Activated T-helper 17 cell treated with anti-CD3 and anti-CD28 coated beads, Interleukin-2, amount 50 U/mL, for 72 hours (primary cell): Measurements from ENCODE around the gene FAM149B1. TPM values are rescaled to one million over a fixed set of nuclear protein-coding genes. Genes with fewer than 3 reads are reported as not detected.
A peak's percentile ranks its signal among the peaks of the same experiment; 100 is the strongest.
"Not testable (repeated sequence)": the region's sequence is repeated elsewhere in the genome, so short reads cannot be mapped to it uniquely, and the experiment has no call there.

Source experiments
- ATAC-seq: fragments of 150-1000 bp; cut with Tn5 transposase; replicated peaks from 2 replicates; pipeline ENCODE4 v1.10.0; 2021; ENCODE audit warnings: mild to moderate bottlenecking, moderate library complexity
- H3K27ac Mint-ChIP-seq: one replicate; pipeline ENCODE4 v1.8.0; 2022; ENCODE audit warnings: mixed read lengths
- H3K27me3 Mint-ChIP-seq: one replicate; pipeline ENCODE4 v1.8.0; 2022; ENCODE audit warnings: mixed read lengths
- H3K36me3 Mint-ChIP-seq: one replicate; pipeline ENCODE4 v1.8.0; 2022; ENCODE audit warnings: low read depth, mild to moderate bottlenecking, mixed read lengths
- H3K4me1 Mint-ChIP-seq: one replicate; pipeline ENCODE4 v1.8.0; 2022; ENCODE audit warnings: mixed read lengths
- H3K4me3 Mint-ChIP-seq: one replicate; pipeline ENCODE4 v1.8.0; 2022; ENCODE audit warnings: mild to moderate bottlenecking, mixed read lengths
- H3K9me3 Mint-ChIP-seq: one replicate; pipeline ENCODE4 v1.8.0; 2022; ENCODE audit warnings: mixed read lengths
- total RNA-seq, 2 donors: library from RNA; stranded (reverse); gene quantifications; one replicate each; pipeline ENCODE4 v1.2.3, GENCODE V29; 2022

Gene FAM149B1
- total RNA-seq = 10 to 100 TPM; 12.6 to 20.8 TPM

GRCh38 chr10:73167783-73168464 is at the start of gene FAM149B1, which contains the start of gene ECD:
Gene FAM149B1, plus strand, starts transcription at chr10:73168119. Its CDS starts 221 bp downstream, at chr10:73168340.
Gene ECD, minus strand, starts transcription at chr10:73168008. Its CDS starts 4,071 bp downstream, at chr10:73163937.
- H3K27ac Mint-ChIP-seq = peak within 1 kb of the TSS; percentile 99
- peaks cover 28% of the 10 kb centered on the region for H3K4me1 Mint-ChIP-seq
- peaks cover 46% of the 10 kb centered on the region for H3K36me3 Mint-ChIP-seq
- H3K9me3 Mint-ChIP-seq = no peaks in the 10 kb centered on the region
- H3K27me3 Mint-ChIP-seq = no peaks in the 10 kb centered on the region
- peak; percentile 95 for ATAC-seq
- peak within 1 kb of the TSS; percentile 98 for H3K4me3 Mint-ChIP-seq

- ATAC-seq = no peak
- Mint-ChIP-seq H3K27me3 (no peaks in the 10 kb centered on the region), H3K27ac (no peak overlapping the region), H3K36me3 (peaks cover 18% of the 10 kb centered on the region), H3K9me3 (no peaks in the 10 kb centered on the region), H3K4me1 (no peaks in the 10 kb centered on the region), H3K4me3 (no peak overlapping the region)
These were observed 48.5 kb upstream of the FAM149B1 start for GRCh38 chr10:73119457-73119856.

- no peak for ATAC-seq
- no peak overlapping the region for H3K27ac Mint-ChIP-seq
- no peaks in the 10 kb centered on the region for H3K27me3 Mint-ChIP-seq
- H3K36me3 Mint-ChIP-seq = peaks cover 23% of the 10 kb centered on the region
- no peaks in the 10 kb centered on the region for H3K4me1 Mint-ChIP-seq
- H3K9me3 Mint-ChIP-seq = no peaks in the 10 kb centered on the region
- H3K4me3 Mint-ChIP-seq = no peak overlapping the region
These were observed 48.0 kb upstream of the FAM149B1 start for GRCh38 chr10:73119952-73120351.

- H3K9me3 Mint-ChIP-seq = no peaks in the 10 kb centered on the region
- H3K27me3 Mint-ChIP-seq = no peaks in the 10 kb centered on the region
- no peak overlapping the region for H3K27ac Mint-ChIP-seq
- no peak overlapping the region for H3K4me3 Mint-ChIP-seq
- H3K36me3 Mint-ChIP-seq = peaks cover 66% of the 10 kb centered on the region
- no peaks in the 10 kb centered on the region for H3K4me1 Mint-ChIP-seq
- no peak for ATAC-seq
These were observed 41.6 kb upstream of the FAM149B1 start for GRCh38 chr10:73126343-73126742.

GRCh38 chr10:73131301-73131700 is 36.6 kb upstream of the FAM149B1 start:
- Mint-ChIP-seq H3K4me1 (no peaks in the 10 kb centered on the region), H3K36me3 (peaks cover 93% of the 10 kb centered on the region), H3K27ac (peak overlapping the region; percentile 32), H3K9me3 (no peaks in the 10 kb centered on the region), H3K4me3 (no peak overlapping the region), H3K27me3 (no peaks in the 10 kb centered on the region)
- ATAC-seq = no peak

GRCh38 chr10:73131913-73132686 is 35.8 kb upstream of the FAM149B1 start:
- H3K27ac Mint-ChIP-seq = peak overlapping the region; percentile 32
- ATAC-seq = no peak
- H3K27me3 Mint-ChIP-seq = no peaks in the 10 kb centered on the region
- H3K9me3 Mint-ChIP-seq = no peaks in the 10 kb centered on the region
- no peaks in the 10 kb centered on the region for H3K4me1 Mint-ChIP-seq
- H3K4me3 Mint-ChIP-seq = no peak overlapping the region
- H3K36me3 Mint-ChIP-seq = peaks cover 94% of the 10 kb centered on the region

GRCh38 chr10:73134727-73135126 is 33.2 kb upstream of the FAM149B1 start:
- no peak overlapping the region for H3K4me3 Mint-ChIP-seq
- H3K36me3 Mint-ChIP-seq = peaks cover 97% of the 10 kb centered on the region
- peak overlapping the region; percentile 38 for H3K27ac Mint-ChIP-seq
- no peak for ATAC-seq
- no peaks in the 10 kb centered on the region for H3K27me3 Mint-ChIP-seq
- no peaks in the 10 kb centered on the region for H3K9me3 Mint-ChIP-seq
- no peaks in the 10 kb centered on the region for H3K4me1 Mint-ChIP-seq

GRCh38 chr10:73136627-73137026 is 31.3 kb upstream of the FAM149B1 start:
- H3K27ac Mint-ChIP-seq = no peak overlapping the region
- H3K36me3 Mint-ChIP-seq = peaks cover 99% of the 10 kb centered on the region
- ATAC-seq = no peak
- H3K9me3 Mint-ChIP-seq = no peaks in the 10 kb centered on the region
- no peak overlapping the region for H3K4me3 Mint-ChIP-seq
- H3K27me3 Mint-ChIP-seq = no peaks in the 10 kb centered on the region
- no peaks in the 10 kb centered on the region for H3K4me1 Mint-ChIP-seq

GRCh38 chr10:73139251-73139650 is 28.7 kb upstream of the FAM149B1 start:
- H3K27me3 Mint-ChIP-seq = no peaks in the 10 kb centered on the region
- H3K36me3 Mint-ChIP-seq = peaks cover 99% of the 10 kb centered on the region
- H3K27ac Mint-ChIP-seq = no peak overlapping the region
- H3K9me3 Mint-ChIP-seq = no peaks in the 10 kb centered on the region
- no peaks in the 10 kb centered on the region for H3K4me1 Mint-ChIP-seq
- H3K4me3 Mint-ChIP-seq = no peak overlapping the region
- no peak for ATAC-seq

GRCh38 chr10:73141603-73142002 is 26.3 kb upstream of the FAM149B1 start:
- no peaks in the 10 kb centered on the region for H3K9me3 Mint-ChIP-seq
- H3K4me1 Mint-ChIP-seq = no peaks in the 10 kb centered on the region
- no peak overlapping the region for H3K4me3 Mint-ChIP-seq
- no peaks in the 10 kb centered on the region for H3K27me3 Mint-ChIP-seq
- H3K27ac Mint-ChIP-seq = no peak overlapping the region
- no peak for ATAC-seq
- peaks cover 98% of the 10 kb centered on the region for H3K36me3 Mint-ChIP-seq

GRCh38 chr10:73150633-73151413 is 17.1 kb upstream of the FAM149B1 start:
- H3K4me1 Mint-ChIP-seq, H3K27ac Mint-ChIP-seq, H3K9me3 Mint-ChIP-seq, ATAC-seq, H3K27me3 Mint-ChIP-seq, H3K4me3 Mint-ChIP-seq: not testable (repeated sequence)
- H3K36me3 Mint-ChIP-seq = peaks cover 99% of the 10 kb centered on the region

GRCh38 chr10:73152009-73152408 is 15.9 kb upstream of the FAM149B1 start:
- Mint-ChIP-seq H3K4me3 (no peak overlapping the region), H3K4me1 (no peaks in the 10 kb centered on the region), H3K27me3 (no peaks in the 10 kb centered on the region), H3K36me3 (peaks cover 99% of the 10 kb centered on the region), H3K9me3 (no peaks in the 10 kb centered on the region), H3K27ac (no peak overlapping the region)
- ATAC-seq = no peak

- H3K27ac Mint-ChIP-seq = no peak overlapping the region
These were observed 11.9 kb upstream of the FAM149B1 start for GRCh38 chr10:73156054-73156453.

GRCh38 chr10:73159038-73159648 is 8.8 kb upstream of the FAM149B1 start:
- Mint-ChIP-seq H3K36me3 (peaks cover 92% of the 10 kb centered on the region), H3K4me3 (no peak overlapping the region), H3K4me1 (peaks cover 21% of the 10 kb centered on the region), H3K27ac (no peak overlapping the region), H3K27me3 (no peaks in the 10 kb centered on the region), H3K9me3 (no peaks in the 10 kb centered on the region)
- peak; percentile 39 for ATAC-seq

More at GRCh38 chr10:73156054-73156453, 11.9 kb upstream of the FAM149B1 start:
- H3K27me3 Mint-ChIP-seq = no peaks in the 10 kb centered on the region
- peaks cover 94% of the 10 kb centered on the region for H3K36me3 Mint-ChIP-seq
- peaks cover 6% of the 10 kb centered on the region for H3K4me1 Mint-ChIP-seq
- H3K9me3 Mint-ChIP-seq = no peaks in the 10 kb centered on the region
- ATAC-seq = no peak
- H3K4me3 Mint-ChIP-seq = no peak overlapping the region
